ENCODE data around the gene ENAH. TPM values are rescaled to one million over a fixed set of nuclear protein-coding genes. Genes with fewer than 3 reads are reported as not detected.

Gene ENAH
- total and polyA plus RNA-seq, 2 experiments from 2014 or later: 109 to 184 TPM

DNA sequence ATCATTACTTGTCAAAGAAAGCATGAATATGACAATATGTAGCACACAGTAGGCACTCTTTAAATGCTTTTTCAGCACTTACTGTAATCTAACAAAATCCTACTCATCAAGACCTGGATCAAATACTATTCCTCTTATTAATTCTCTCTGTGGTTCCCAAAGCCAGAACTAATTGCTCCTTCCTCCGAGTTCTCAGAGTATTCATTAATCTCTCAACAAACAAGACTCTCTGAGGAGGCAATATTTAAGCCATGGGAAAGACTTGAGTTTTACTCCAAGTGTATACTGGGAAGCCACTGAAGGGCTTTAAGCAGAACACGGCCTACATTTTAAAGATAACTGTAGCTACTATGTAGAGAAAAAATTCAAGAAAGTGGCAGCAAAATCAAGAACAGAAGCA is 79.7 kb downstream of the ENAH start:
- Histone ChIP-seq H3K36me3 (ENCODE audit: insufficient read depth) (no peaks in the 10 kb centered on the region), H3K4me1 (ENCODE audit: insufficient read depth) (peaks cover 41% of the 10 kb centered on the region), H3K4me2 (no peak overlapping the region), H3F3A (replicated peaks; ENCODE audit: low read depth) (no peaks in the 10 kb centered on the region), H3K27ac (ENCODE audit: low read depth) (no peak overlapping the region), H3K79me2 (replicated peaks; ENCODE audit: insufficient read depth) (peaks cover 98% of the 10 kb centered on the region), H4K20me1 (replicated peaks; ENCODE audit: insufficient read depth) (peaks cover 65% of the 10 kb centered on the region), H2AFZ (no peak overlapping the region), H3K27me3 (ENCODE audit: insufficient read depth) (no peaks in the 10 kb centered on the region), H3K9me2 (ENCODE audit: insufficient read depth) (no peaks in the 10 kb centered on the region), H3K4me3 (no peak overlapping the region)
- H3K36me3 Mint-ChIP-seq (ENCODE audit: low read depth): peaks cover 8% of the 10 kb centered on the region; the same call in 2 of the 3 replicates
- ATAC-seq (no peak), DNase-seq (ENCODE audit: low spot score) (no peak)
- H3K4me1 Mint-ChIP-seq: peaks cover 66% of the 10 kb centered on the region
- H3K27me3 Mint-ChIP-seq (ENCODE audit: insufficient read depth, low read depth, poor library complexity): peaks cover 14% of the 10 kb centered on the region
- no peak for TF ChIP-seq ZNF331 (CRISPR knock-in tag; IDR thresholded peaks at IDR 0.05; ENCODE audit: low read depth)
- no peak for TF ChIP-seq STAT1 (IDR thresholded peaks at IDR 0.05; ENCODE audit: unreplicated experiment)
- TF ChIP-seq EZH2 (IDR thresholded peaks at IDR 0.05; ENCODE audit: low read depth, unreplicated experiment): no peak
- TF ChIP-seq, protein P1, sequence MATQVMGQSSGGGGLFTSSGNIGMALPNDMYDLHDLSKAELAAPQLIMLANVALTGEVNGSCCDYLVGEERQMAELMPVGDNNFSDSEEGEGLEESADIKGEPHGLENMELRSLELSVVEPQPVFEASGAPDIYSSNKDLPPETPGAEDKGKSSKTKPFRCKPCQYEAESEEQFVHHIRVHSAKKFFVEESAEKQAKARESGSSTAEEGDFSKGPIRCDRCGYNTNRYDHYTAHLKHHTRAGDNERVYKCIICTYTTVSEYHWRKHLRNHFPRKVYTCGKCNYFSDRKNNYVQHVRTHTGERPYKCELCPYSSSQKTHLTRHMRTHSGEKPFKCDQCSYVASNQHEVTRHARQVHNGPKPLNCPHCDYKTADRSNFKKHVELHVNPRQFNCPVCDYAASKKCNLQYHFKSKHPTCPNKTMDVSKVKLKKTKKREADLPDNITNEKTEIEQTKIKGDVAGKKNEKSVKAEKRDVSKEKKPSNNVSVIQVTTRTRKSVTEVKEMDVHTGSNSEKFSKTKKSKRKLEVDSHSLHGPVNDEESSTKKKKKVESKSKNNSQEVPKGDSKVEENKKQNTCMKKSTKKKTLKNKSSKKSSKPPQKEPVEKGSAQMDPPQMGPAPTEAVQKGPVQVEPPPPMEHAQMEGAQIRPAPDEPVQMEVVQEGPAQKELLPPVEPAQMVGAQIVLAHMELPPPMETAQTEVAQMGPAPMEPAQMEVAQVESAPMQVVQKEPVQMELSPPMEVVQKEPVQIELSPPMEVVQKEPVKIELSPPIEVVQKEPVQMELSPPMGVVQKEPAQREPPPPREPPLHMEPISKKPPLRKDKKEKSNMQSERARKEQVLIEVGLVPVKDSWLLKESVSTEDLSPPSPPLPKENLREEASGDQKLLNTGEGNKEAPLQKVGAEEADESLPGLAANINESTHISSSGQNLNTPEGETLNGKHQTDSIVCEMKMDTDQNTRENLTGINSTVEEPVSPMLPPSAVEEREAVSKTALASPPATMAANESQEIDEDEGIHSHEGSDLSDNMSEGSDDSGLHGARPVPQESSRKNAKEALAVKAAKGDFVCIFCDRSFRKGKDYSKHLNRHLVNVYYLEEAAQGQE (IDR thresholded peaks at IDR 0.05; ENCODE audit: unreplicated experiment): no peak
- no peak for TF ChIP-seq EZH2phosphoT487 (IDR thresholded peaks at IDR 0.05; ENCODE audit: unreplicated experiment)
- H3K4me3 Mint-ChIP-seq: no peak overlapping the region
- H3K9me3 Mint-ChIP-seq: no peaks in the 10 kb centered on the region
- H3K27ac Mint-ChIP-seq: no peak overlapping the region; the same call in 1 of the 2 replicates

DNA sequence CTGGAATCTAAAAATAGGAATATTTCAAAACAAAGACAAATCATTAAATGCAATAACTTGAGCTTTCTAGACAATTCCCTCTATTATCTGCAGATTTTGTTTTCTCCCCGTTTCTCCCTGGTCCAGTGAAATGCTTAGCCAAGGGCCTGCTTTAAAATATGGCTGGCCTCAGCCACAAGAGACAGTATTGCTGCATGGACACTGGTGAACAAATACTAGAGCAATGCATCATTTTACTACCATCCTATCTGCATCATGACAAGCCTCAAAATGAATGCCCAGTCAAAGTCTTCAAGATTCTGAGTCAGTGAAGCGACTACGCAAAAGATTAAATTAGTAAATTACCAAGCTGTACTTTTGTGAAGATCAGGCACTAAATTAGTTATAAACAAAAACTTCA is 80.5 kb downstream of the ENAH start:
- H2AFZ ChIP-seq: no peak overlapping the region
- no peaks in the 10 kb centered on the region for H3F3A ChIP-seq (replicated peaks; ENCODE audit: low read depth)
- no peak overlapping the region for H3K27ac Mint-ChIP-seq
- no peak overlapping the region for H3K4me3 Mint-ChIP-seq
- ATAC-seq: no peak
- no peaks in the 10 kb centered on the region for H3K36me3 ChIP-seq (ENCODE audit: insufficient read depth)
- no peak for DNase-seq (ENCODE audit: low spot score)
- no peaks in the 10 kb centered on the region for H3K9me2 ChIP-seq (ENCODE audit: insufficient read depth)
- H3K4me2 ChIP-seq: no peak overlapping the region
- peaks cover 14% of the 10 kb centered on the region for H3K27me3 Mint-ChIP-seq (ENCODE audit: insufficient read depth, low read depth, poor library complexity)
- H3K36me3 Mint-ChIP-seq (ENCODE audit: low read depth): peaks cover 11% of the 10 kb centered on the region; the same call in 2 of the 3 replicates
- H3K79me2 ChIP-seq (replicated peaks; ENCODE audit: insufficient read depth): peaks cover 98% of the 10 kb centered on the region
- H3K9me3 Mint-ChIP-seq: no peaks in the 10 kb centered on the region
- no peak overlapping the region for H3K27ac ChIP-seq (ENCODE audit: low read depth)
- no peaks in the 10 kb centered on the region for H3K27me3 ChIP-seq (ENCODE audit: insufficient read depth)
- H3K4me1 ChIP-seq (ENCODE audit: insufficient read depth): peaks cover 35% of the 10 kb centered on the region
- peaks cover 59% of the 10 kb centered on the region for H4K20me1 ChIP-seq (replicated peaks; ENCODE audit: insufficient read depth)
- TF ChIP-seq ZNF114 (CRISPR knock-in tag; IDR thresholded peaks at IDR 0.05) (no peak), NANOG (IDR thresholded peaks at IDR 0.05; ENCODE audit: borderline replicate concordance) (no peak)
- TF ChIP-seq, protein P2, sequence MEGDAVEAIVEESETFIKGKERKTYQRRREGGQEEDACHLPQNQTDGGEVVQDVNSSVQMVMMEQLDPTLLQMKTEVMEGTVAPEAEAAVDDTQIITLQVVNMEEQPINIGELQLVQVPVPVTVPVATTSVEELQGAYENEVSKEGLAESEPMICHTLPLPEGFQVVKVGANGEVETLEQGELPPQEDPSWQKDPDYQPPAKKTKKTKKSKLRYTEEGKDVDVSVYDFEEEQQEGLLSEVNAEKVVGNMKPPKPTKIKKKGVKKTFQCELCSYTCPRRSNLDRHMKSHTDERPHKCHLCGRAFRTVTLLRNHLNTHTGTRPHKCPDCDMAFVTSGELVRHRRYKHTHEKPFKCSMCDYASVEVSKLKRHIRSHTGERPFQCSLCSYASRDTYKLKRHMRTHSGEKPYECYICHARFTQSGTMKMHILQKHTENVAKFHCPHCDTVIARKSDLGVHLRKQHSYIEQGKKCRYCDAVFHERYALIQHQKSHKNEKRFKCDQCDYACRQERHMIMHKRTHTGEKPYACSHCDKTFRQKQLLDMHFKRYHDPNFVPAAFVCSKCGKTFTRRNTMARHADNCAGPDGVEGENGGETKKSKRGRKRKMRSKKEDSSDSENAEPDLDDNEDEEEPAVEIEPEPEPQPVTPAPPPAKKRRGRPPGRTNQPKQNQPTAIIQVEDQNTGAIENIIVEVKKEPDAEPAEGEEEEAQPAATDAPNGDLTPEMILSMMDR (conservative IDR thresholded peaks at IDR 0.05; ENCODE audit: low read depth in 2 of 2): no peak
- TF ChIP-seq, protein P3, sequence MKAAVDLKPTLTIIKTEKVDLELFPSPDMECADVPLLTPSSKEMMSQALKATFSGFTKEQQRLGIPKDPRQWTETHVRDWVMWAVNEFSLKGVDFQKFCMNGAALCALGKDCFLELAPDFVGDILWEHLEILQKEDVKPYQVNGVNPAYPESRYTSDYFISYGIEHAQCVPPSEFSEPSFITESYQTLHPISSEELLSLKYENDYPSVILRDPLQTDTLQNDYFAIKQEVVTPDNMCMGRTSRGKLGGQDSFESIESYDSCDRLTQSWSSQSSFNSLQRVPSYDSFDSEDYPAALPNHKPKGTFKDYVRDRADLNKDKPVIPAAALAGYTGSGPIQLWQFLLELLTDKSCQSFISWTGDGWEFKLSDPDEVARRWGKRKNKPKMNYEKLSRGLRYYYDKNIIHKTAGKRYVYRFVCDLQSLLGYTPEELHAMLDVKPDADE (IDR thresholded peaks at IDR 0.05): no peak
- H3K4me3 ChIP-seq: no peak overlapping the region
- peaks cover 62% of the 10 kb centered on the region for H3K4me1 Mint-ChIP-seq
